ENCODE data around the gene SAMD4A.

GRCh38 chr14:54725998-54726397, 159.1 kb downstream of the SAMD4A start:
- no peak for TF ChIP-seq CTCF (IDR thresholded peaks at IDR 0.05)
- TF ChIP-seq POLR2A (IDR thresholded peaks at IDR 0.05): no peak
